PC-3 (cell line): ENCODE measurements around the gene CHRNA7.

ENCODE experiments used
- EZH2 ChIP-seq: fragments of 300-600 bp; sonication (generic); IDR thresholded peaks from one replicate; pipeline ENCODE4 v1.6.1; 2017; ENCODE audit warnings: antibody characterized with exemption, mild to moderate bottlenecking, low read length; ENCODE audit not compliant: unreplicated experiment
- EZH2phosphoT487 ChIP-seq: fragments of 300-600 bp; sonication (generic); IDR thresholded peaks from 2 replicates; pipeline ENCODE4 v1.6.1; 2018; ENCODE audit warnings: mild to moderate bottlenecking, antibody characterized with exemption, low read length, borderline replicate concordance
- TF ChIP-seq, protein P1 (sequence below): fragments of 300-600 bp; sonication (generic); conservative IDR thresholded peaks from 2 replicates; pipeline ENCODE4 v1.5.1; 2017; ENCODE audit warnings: antibody characterized with exemption, low read depth, mild to moderate bottlenecking, low read length

DNA sequence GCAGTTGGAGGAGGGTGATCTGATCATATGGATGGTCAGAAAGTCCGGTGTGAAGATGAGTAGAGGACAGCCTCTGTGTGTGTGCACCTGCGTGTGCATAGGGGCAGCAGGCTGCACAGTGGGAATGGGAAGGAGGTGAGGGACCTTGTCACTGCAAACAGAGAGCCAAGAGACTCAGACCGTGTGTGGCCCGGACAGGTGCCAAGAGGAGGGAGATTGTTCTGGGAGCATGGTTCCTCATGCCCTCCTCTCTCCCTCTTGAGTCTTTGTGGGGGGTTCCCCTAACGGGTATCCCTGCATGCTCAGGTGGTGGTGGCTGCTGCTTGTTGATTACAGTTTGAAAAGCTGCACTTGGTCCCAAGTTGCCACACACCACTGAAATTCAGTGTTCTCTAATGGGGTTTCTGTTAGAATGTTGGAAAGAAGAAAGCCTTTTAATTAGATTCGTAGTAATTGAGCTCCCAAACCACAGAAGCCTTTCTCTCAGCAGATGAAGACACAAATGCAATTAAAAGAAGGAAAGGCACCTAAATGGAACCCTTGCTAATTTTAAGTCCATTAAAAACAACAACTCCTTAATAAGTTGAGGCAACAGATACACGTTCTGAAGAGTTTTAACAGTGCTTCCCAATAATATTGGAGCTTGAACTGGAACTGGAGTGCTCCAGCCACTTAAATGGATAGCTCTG, 68.9 kb downstream of the CHRNA7 start:
- TF ChIP-seq EZH2phosphoT487 (no peak), EZH2 (no peak)
- TF ChIP-seq, protein P1, sequence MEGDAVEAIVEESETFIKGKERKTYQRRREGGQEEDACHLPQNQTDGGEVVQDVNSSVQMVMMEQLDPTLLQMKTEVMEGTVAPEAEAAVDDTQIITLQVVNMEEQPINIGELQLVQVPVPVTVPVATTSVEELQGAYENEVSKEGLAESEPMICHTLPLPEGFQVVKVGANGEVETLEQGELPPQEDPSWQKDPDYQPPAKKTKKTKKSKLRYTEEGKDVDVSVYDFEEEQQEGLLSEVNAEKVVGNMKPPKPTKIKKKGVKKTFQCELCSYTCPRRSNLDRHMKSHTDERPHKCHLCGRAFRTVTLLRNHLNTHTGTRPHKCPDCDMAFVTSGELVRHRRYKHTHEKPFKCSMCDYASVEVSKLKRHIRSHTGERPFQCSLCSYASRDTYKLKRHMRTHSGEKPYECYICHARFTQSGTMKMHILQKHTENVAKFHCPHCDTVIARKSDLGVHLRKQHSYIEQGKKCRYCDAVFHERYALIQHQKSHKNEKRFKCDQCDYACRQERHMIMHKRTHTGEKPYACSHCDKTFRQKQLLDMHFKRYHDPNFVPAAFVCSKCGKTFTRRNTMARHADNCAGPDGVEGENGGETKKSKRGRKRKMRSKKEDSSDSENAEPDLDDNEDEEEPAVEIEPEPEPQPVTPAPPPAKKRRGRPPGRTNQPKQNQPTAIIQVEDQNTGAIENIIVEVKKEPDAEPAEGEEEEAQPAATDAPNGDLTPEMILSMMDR: no peak
